HepG2 (cell line): Measurements from ENCODE around the gene HERPUD2. TPM values are rescaled to one million over a fixed set of nuclear protein-coding genes. Genes with fewer than 3 reads are reported as not detected.

Source experiments
- ATAC-seq: fragments of 200-7000 bp; cut with Tn5 transposase; 3 replicates; pipeline ENCODE4 v1.9.1; 2020; ENCODE audit warnings: mild to moderate bottlenecking, moderate library complexity
- BruUV-seq: library from RNA; stranded (reverse); fragments of 400-500 nt; replicated peaks from 2 replicates; lab custom pipeline; 2021; lab: Mats Ljungman, UMichigan
- CTCF ChIA-PET: fragments of 300-600 bp; formaldehyde crosslinking; extraction: SDS; loops from one replicate; lab custom pipeline; 2021; ENCODE audit warnings: low total read pairs, inconsistent platforms, low intra/inter-chr PET ratio; lab: Yijun Ruan, JAX
- POLR2A ChIA-PET: fragments of 350-600 bp; sonication (Branson Sonifier 250); formaldehyde crosslinking; loops from one replicate; lab custom pipeline; 2020; ENCODE audit warnings: antibody characterized with exemption, inconsistent platforms; lab: Yijun Ruan, JAX
- DNase-seq: peaks from one replicate; pipeline ENCODE4 v3.0.0-alpha.2; 2015; ENCODE audit warnings: low spot score
- FAIRE-seq: peaks from 3 replicates; lab custom pipeline; 2011; peaks lifted over from hg19 to GRCh38; lab: Jason Lieb, UNC
- H2AFZ ChIP-seq: one replicate; pipeline ENCODE4 v1.6.1; 2011; ENCODE audit warnings: low read length, inconsistent platforms
- H3K27ac ChIP-seq: fragments of 300-600 bp; 3 replicates; pipeline ENCODE4 v1.8.0; 2011; ENCODE audit warnings: mixed run types, mild to moderate bottlenecking, mixed read lengths, low read length, inconsistent platforms; ENCODE audit not compliant: insufficient read depth; ENCODE audit errors: extremely low read length
- H3K27me3 ChIP-seq, 2 experiments: fragments of 200-600 bp in 1 of 2; 2 replicates in 1 of 2; 3 replicates in 1 of 2; pipeline versions ENCODE4 v1.6.0 to v1.8.0; 2011; ENCODE audit warnings: low read length in 2 of 2, mild to moderate bottlenecking in 2 of 2, moderate library complexity in 2 of 2, inconsistent platforms in 1 of 2; ENCODE audit not compliant: insufficient read depth in 2 of 2, control insufficient read depth in 1 of 2
- H3K36me3 ChIP-seq, 2 experiments: fragments of 200-600 bp in 1 of 2; replicated peaks in 1 of 2; 2 replicates in 1 of 2; 3 replicates in 1 of 2; pipeline versions ENCODE4 v1.5.1 to v1.8.0; 2011; ENCODE audit warnings: low read length in 2 of 2, inconsistent platforms in 1 of 2; ENCODE audit not compliant: insufficient read depth in 2 of 2, control insufficient read depth in 1 of 2
- H3K4me1 ChIP-seq: 2 replicates; pipeline ENCODE4 v1.5.1; 2012; ENCODE audit warnings: low read length, inconsistent platforms; ENCODE audit not compliant: insufficient read depth
- H3K4me2 ChIP-seq: 2 replicates; pipeline ENCODE4 v1.6.0; 2011; ENCODE audit warnings: low read depth, low read length, inconsistent platforms
- H3K4me3 ChIP-seq, 3 experiments: fragments of 200-600 bp in 1 of 3; sonication (generic), shearing (Covaris generic) in 1 of 3; replicated peaks in 1 of 3; 2 replicates each; pipeline ENCODE4 v1.5.1; 2011 to 2016; ENCODE audit warnings: low read length in 3 of 3, inconsistent platforms in 2 of 3, low read depth in 2 of 3, mild to moderate bottlenecking in 2 of 3, control low read depth in 1 of 3, mixed read lengths in 1 of 3; ENCODE audit not compliant: insufficient read depth in 1 of 3
- H3K79me2 ChIP-seq: one replicate; pipeline ENCODE4 v1.6.1; 2011; ENCODE audit warnings: low read length, inconsistent platforms; ENCODE audit not compliant: insufficient read depth
- H3K9ac ChIP-seq: 2 replicates; pipeline ENCODE4 v1.6.0; 2011; ENCODE audit warnings: mild to moderate bottlenecking, low read depth, low read length, inconsistent platforms; ENCODE audit not compliant: insufficient read depth
- H3K9me3 ChIP-seq: 2 replicates; pipeline ENCODE4 v1.5.1; 2012; ENCODE audit warnings: mild to moderate bottlenecking, low read length
- H4K20me1 ChIP-seq: 2 replicates; pipeline ENCODE4 v1.6.0; 2011; ENCODE audit warnings: inconsistent platforms, mild to moderate bottlenecking, low read length, moderate library complexity; ENCODE audit not compliant: insufficient read depth
- ELK4 ChIP-seq: sonication (generic); formaldehyde crosslinking; IDR thresholded peaks from 2 replicates; pipeline ENCODE4 v1.9.0; 2021; ENCODE audit warnings: missing genetic modification reagents, borderline replicate concordance
- ZHX2 ChIP-seq, 2 experiments: sonication (generic) in 1 of 2; formaldehyde crosslinking in 1 of 2; IDR thresholded peaks; 2 replicates each; pipeline versions ENCODE4 v1.6.1 to v1.9.0; 2014 to 2022; ENCODE audit warnings: antibody characterized with exemption in 1 of 2, borderline replicate concordance in 1 of 2, inconsistent platforms in 1 of 2, low read depth in 1 of 2, missing genetic modification reagents in 1 of 2
- ZNF451 ChIP-seq: sonication (generic); formaldehyde crosslinking; IDR thresholded peaks from 2 replicates; pipeline ENCODE4 v1.5.0; 2020; ENCODE audit warnings: mild to moderate bottlenecking, missing genetic modification reagents
- ZNF674 ChIP-seq: sonication (generic); formaldehyde crosslinking; IDR thresholded peaks from 2 replicates; pipeline ENCODE4 v1.5.0; 2020; ENCODE audit warnings: low read depth, mild to moderate bottlenecking, missing genetic modification reagents
- ZSCAN21 ChIP-seq: sonication (generic); formaldehyde crosslinking; IDR thresholded peaks from 2 replicates; pipeline ENCODE4 v1.8.0; 2022; ENCODE audit warnings: mild to moderate bottlenecking, missing genetic modification reagents, moderate library complexity, borderline replicate concordance
- ZSCAN25 ChIP-seq: sonication (generic); formaldehyde crosslinking; IDR thresholded peaks from 2 replicates; pipeline ENCODE4 v1.8.0; 2022; ENCODE audit warnings: mild to moderate bottlenecking, missing genetic modification reagents
- WGBS: methylation state at CpG from one replicate; pipeline ENCODE4 v1.1.6; 2017; ENCODE audit warnings: low lambda C conversion rate; 5-methylcytosine and 5-hydroxymethylcytosine counted together
- in situ Hi-C: cut with HindIII; loops from 2 replicates; pipeline ENCODE4 v1.10.0; 2017; ENCODE audit warnings: low pct_unique_long_range_greater_than_20kb; ENCODE audit not compliant: extremely low pct_ligation_motif_present
- intact Hi-C: fragments of 100-400 bp; cut with micrococcal nuclease; formaldehyde crosslinking; loops from one replicate; pipeline ENCODE4 v1.10.0; 2022; ENCODE audit not compliant: unreplicated experiment
- polyA plus RNA-seq, 8 experiments: library from polyadenylated mRNA; depleted of rRNA in 3 of 8; stranded (reverse) in 7 of 8; unstranded in 1 of 8; fragments of >200 nt; fragmentation: Illumina TruSeq in 4 of 8; extraction: Trizol in 4 of 8; gene quantifications; 2 replicates each; pipeline versions ENCODE4 v1.2.1 to v1.2.3, GENCODE V29; 2011 to 2016; ENCODE audit warnings: low read depth in 4 of 8, missing spikeins in 1 of 8, mixed read lengths in 1 of 8; ENCODE audit not compliant: insufficient read depth in 1 of 8
- total RNA-seq, 5 experiments: library from RNA; depleted of rRNA; stranded (reverse); fragments of >200 nt; fragmentation: Illumina TruSeq; extraction: Trizol; gene quantifications; 2 replicates each; pipeline ENCODE4 v1.2.3, GENCODE V29; 2016; ENCODE audit warnings: low read depth in 1 of 5

Gene HERPUD2
- total and polyA plus RNA-seq, 2 of the 13 experiments (the other 11 are each of a cell fraction or from before 2014, with no cell fraction given) = 10.7 to 38.6 TPM

- no peak for TF ChIP-seq ZHX2 (IDR thresholded peaks at IDR 0.05; ENCODE audit: low read depth)
- TF ChIP-seq ZHX2 (CRISPR knock-in tag; IDR thresholded peaks at IDR 0.05; ENCODE audit: borderline replicate concordance) = no peak
- no peak for TF ChIP-seq ZSCAN25 (CRISPR knock-in tag)
- TF ChIP-seq ZSCAN21 (CRISPR knock-in tag) = no peak
- TF ChIP-seq, all 625 proteins: peak for 0
These were observed 42.8 kb downstream of the HERPUD2 start (continued) for GRCh38 chr7:35652124-35652523.

- intact Hi-C loops = no loop called here
- Histone ChIP-seq H3K9me3 (no peaks in the 10 kb centered on the region), H3K27me3 (no peaks in the 10 kb centered on the region), H3K9ac (no peak overlapping the region), H3K4me1 (peaks cover 30% of the 10 kb centered on the region), H3K4me3 (no peak overlapping the region), H3K36me3 (peaks cover 0 to 3% of the 10 kb centered on the region in 2 experiments; a peak in 1 of 5 replicates), H3K4me2 (no peak overlapping the region), H3K27ac (no peak overlapping the region), H3K79me2 (peaks cover 4% of the 10 kb centered on the region), H2AFZ (no peak overlapping the region), H4K20me1 (no peaks in the 10 kb centered on the region)
- no TSS peak for BruUV-seq
- FAIRE-seq = no peak
- no peak for ATAC-seq
- no peak for DNase-seq
- WGBS = no CpG with 5 or more reads among the region's 4 CpGs
- ChIA-PET POLR2A (no interaction called here), CTCF (no interaction called here)
- in situ Hi-C loops = no loop called here
- no peak for TF ChIP-seq ZNF451 (CRISPR knock-in tag)
- TF ChIP-seq ZNF674 = no peak
- TF ChIP-seq ELK4 (CRISPR knock-in tag) = no peak
These were observed 44.2 kb downstream of the HERPUD2 start for GRCh38 chr7:35650751-35651150.
